ENCODE results near the gene SHROOM2.

The SHROOM2 gene

DNA sequence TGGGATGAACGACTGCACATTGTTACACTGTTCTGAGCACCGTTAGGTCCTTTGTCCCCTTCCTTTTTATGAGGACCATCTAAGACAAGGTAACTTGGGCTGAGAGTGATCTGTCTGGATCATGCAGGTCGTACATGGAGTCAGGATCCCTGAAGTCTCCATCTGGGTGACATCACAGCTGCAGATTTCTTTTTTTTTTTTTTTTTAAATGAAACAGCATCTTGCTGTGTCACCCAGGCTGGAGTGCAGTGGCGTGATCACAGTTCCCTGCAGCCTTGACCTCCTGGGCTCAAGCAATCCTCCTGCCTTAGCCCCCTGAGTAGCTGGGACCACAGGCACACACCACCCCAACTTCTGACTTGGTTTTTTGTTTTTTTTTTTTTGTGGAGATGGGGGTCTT lies 16.5 kb downstream of the SHROOM2 start:
- TF ChIP-seq, protein P1, sequence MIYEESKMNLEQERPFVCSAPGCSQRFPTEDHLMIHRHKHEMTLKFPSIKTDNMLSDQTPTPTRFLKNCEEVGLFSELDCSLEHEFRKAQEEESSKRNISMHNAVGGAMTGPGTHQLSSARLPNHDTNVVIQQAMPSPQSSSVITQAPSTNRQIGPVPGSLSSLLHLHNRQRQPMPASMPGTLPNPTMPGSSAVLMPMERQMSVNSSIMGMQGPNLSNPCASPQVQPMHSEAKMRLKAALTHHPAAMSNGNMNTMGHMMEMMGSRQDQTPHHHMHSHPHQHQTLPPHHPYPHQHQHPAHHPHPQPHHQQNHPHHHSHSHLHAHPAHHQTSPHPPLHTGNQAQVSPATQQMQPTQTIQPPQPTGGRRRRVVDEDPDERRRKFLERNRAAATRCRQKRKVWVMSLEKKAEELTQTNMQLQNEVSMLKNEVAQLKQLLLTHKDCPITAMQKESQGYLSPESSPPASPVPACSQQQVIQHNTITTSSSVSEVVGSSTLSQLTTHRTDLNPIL (CRISPR knock-in tag; IDR thresholded peaks at IDR 0.05; ENCODE audit: low read depth): no peak
- no peak for TF ChIP-seq ISL1 (CRISPR knock-in tag; IDR thresholded peaks at IDR 0.05)
- TF ChIP-seq ZFP3 (CRISPR knock-in tag; IDR thresholded peaks at IDR 0.05): no peak
- TF ChIP-seq, protein P2, sequence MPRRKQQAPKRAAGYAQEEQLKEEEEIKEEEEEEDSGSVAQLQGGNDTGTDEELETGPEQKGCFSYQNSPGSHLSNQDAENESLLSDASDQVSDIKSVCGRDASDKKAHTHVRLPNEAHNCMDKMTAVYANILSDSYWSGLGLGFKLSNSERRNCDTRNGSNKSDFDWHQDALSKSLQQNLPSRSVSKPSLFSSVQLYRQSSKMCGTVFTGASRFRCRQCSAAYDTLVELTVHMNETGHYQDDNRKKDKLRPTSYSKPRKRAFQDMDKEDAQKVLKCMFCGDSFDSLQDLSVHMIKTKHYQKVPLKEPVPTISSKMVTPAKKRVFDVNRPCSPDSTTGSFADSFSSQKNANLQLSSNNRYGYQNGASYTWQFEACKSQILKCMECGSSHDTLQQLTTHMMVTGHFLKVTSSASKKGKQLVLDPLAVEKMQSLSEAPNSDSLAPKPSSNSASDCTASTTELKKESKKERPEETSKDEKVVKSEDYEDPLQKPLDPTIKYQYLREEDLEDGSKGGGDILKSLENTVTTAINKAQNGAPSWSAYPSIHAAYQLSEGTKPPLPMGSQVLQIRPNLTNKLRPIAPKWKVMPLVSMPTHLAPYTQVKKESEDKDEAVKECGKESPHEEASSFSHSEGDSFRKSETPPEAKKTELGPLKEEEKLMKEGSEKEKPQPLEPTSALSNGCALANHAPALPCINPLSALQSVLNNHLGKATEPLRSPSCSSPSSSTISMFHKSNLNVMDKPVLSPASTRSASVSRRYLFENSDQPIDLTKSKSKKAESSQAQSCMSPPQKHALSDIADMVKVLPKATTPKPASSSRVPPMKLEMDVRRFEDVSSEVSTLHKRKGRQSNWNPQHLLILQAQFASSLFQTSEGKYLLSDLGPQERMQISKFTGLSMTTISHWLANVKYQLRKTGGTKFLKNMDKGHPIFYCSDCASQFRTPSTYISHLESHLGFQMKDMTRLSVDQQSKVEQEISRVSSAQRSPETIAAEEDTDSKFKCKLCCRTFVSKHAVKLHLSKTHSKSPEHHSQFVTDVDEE (CRISPR knock-in tag; IDR thresholded peaks at IDR 0.05): no peak
- no peak for TF ChIP-seq OSR1 (CRISPR knock-in tag; IDR thresholded peaks at IDR 0.05)
- no peak for TF ChIP-seq CSDC2 (CRISPR knock-in tag; IDR thresholded peaks at IDR 0.05)
- TF ChIP-seq ZC3H10 (CRISPR knock-in tag; IDR thresholded peaks at IDR 0.05): no peak
- TF ChIP-seq ZNF70 (CRISPR knock-in tag; IDR thresholded peaks at IDR 0.05): no peak
- no peak for TF ChIP-seq SNAI2 (CRISPR knock-in tag; IDR thresholded peaks at IDR 0.05)
- TF ChIP-seq GLIS3 (CRISPR knock-in tag; IDR thresholded peaks at IDR 0.05): no peak
- no peak for TF ChIP-seq ZNF8 (CRISPR knock-in tag; IDR thresholded peaks at IDR 0.05)
- TF ChIP-seq ZFP30 (CRISPR knock-in tag; IDR thresholded peaks at IDR 0.05): no peak
- TF ChIP-seq BACH2 (CRISPR knock-in tag; IDR thresholded peaks at IDR 0.05; ENCODE audit: borderline replicate concordance): no peak
- TF ChIP-seq ARNTL (CRISPR knock-in tag; IDR thresholded peaks at IDR 0.05; ENCODE audit: borderline replicate concordance, low read depth): no peak
- TF ChIP-seq RARB (CRISPR knock-in tag; IDR thresholded peaks at IDR 0.05): no peak
- no peak for ATAC-seq

DNA sequence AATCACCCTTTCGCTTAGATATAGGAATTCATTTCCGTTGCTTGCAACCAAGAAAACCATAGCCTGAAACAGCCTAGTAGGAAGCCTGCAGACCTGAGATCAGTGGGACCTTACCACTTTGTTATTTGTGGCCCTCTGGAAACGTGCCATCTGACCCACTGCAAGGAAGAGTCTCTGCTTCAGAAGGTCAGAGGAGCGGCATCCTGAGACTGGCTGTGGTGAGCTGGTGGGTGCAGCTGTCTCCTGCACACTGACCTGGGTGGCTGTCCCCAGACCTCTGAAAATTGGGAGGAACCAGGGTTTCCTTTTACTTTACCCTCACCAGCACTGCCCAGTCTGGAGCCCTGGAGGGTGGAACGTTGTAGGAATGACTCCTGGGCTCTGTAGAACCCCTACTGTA lies 18.2 kb downstream of the SHROOM2 start:
- TF ChIP-seq ZNF565 (CRISPR knock-in tag; conservative IDR thresholded peaks at IDR 0.05; ENCODE audit: low read depth) (no peak), ZFP30 (CRISPR knock-in tag; IDR thresholded peaks at IDR 0.05) (no peak), ESRRG (CRISPR knock-in tag; IDR thresholded peaks at IDR 0.05) (no peak), RARB (CRISPR knock-in tag; IDR thresholded peaks at IDR 0.05) (no peak), BACH2 (CRISPR knock-in tag; IDR thresholded peaks at IDR 0.05; ENCODE audit: borderline replicate concordance) (no peak), GLIS3 (CRISPR knock-in tag; IDR thresholded peaks at IDR 0.05) (no peak), ZC3H10 (CRISPR knock-in tag; IDR thresholded peaks at IDR 0.05) (no peak)
- TF ChIP-seq, protein P3, sequence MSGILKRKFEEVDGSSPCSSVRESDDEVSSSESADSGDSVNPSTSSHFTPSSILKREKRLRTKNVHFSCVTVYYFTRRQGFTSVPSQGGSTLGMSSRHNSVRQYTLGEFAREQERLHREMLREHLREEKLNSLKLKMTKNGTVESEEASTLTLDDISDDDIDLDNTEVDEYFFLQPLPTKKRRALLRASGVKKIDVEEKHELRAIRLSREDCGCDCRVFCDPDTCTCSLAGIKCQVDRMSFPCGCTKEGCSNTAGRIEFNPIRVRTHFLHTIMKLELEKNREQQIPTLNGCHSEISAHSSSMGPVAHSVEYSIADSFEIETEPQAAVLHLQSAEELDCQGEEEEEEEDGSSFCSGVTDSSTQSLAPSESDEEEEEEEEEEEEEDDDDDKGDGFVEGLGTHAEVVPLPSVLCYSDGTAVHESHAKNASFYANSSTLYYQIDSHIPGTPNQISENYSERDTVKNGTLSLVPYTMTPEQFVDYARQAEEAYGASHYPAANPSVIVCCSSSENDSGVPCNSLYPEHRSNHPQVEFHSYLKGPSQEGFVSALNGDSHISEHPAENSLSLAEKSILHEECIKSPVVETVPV (CRISPR knock-in tag; IDR thresholded peaks at IDR 0.05): no peak
- ATAC-seq: no peak

DNA sequence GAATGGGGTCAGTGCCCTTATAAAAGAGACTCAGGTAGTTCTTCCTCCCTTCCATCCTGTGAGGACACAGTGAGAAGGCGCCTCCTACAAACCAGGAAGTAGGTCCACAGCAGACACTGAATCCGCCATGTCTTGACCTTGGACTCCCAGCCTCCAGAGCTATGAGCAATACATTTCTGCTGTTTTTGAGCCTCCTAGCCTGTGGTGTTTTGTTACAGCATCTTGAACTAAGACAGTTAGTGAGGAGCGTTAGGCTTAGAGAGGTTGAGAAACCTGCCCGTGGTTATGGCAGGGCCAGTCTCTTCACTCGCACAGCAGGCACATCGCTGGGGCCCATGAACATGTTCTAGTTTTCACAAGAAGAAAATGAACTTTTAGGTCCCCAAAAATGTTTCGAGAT lies 19.7 kb downstream of the SHROOM2 start:
- TF ChIP-seq ZFP3 (CRISPR knock-in tag; IDR thresholded peaks at IDR 0.05) (no peak), ESRRG (CRISPR knock-in tag; IDR thresholded peaks at IDR 0.05) (no peak), ZFP30 (CRISPR knock-in tag; IDR thresholded peaks at IDR 0.05) (no peak), ZC3H10 (CRISPR knock-in tag; IDR thresholded peaks at IDR 0.05) (no peak), GLIS3 (CRISPR knock-in tag; IDR thresholded peaks at IDR 0.05) (no peak), ISL1 (CRISPR knock-in tag; IDR thresholded peaks at IDR 0.05) (no peak), SNAI2 (CRISPR knock-in tag; IDR thresholded peaks at IDR 0.05) (no peak), TOX (CRISPR knock-in tag; IDR thresholded peaks at IDR 0.05; ENCODE audit: borderline replicate concordance) (no peak), ARNTL (CRISPR knock-in tag; IDR thresholded peaks at IDR 0.05; ENCODE audit: borderline replicate concordance, low read depth) (no peak), CSDC2 (CRISPR knock-in tag; IDR thresholded peaks at IDR 0.05) (no peak), RARB (CRISPR knock-in tag; IDR thresholded peaks at IDR 0.05) (no peak), PPARA (CRISPR knock-in tag; IDR thresholded peaks at IDR 0.05; ENCODE audit: borderline replicate concordance) (no peak), ZNF8 (CRISPR knock-in tag; IDR thresholded peaks at IDR 0.05) (no peak)
- TF ChIP-seq, protein P3 (CRISPR knock-in tag; IDR thresholded peaks at IDR 0.05): no peak
- TF ChIP-seq, protein P4, sequence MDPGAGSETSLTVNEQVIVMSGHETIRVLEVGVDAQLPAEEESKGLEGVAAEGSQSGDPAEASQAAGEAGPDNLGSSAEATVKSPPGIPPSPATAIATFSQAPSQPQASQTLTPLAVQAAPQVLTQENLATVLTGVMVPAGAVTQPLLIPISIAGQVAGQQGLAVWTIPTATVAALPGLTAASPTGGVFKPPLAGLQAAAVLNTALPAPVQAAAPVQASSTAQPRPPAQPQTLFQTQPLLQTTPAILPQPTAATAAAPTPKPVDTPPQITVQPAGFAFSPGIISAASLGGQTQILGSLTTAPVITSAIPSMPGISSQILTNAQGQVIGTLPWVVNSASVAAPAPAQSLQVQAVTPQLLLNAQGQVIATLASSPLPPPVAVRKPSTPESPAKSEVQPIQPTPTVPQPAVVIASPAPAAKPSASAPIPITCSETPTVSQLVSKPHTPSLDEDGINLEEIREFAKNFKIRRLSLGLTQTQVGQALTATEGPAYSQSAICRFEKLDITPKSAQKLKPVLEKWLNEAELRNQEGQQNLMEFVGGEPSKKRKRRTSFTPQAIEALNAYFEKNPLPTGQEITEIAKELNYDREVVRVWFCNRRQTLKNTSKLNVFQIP (CRISPR knock-in tag; IDR thresholded peaks at IDR 0.05; ENCODE audit: borderline replicate concordance, low read depth): no peak
- TF ChIP-seq, protein P5, sequence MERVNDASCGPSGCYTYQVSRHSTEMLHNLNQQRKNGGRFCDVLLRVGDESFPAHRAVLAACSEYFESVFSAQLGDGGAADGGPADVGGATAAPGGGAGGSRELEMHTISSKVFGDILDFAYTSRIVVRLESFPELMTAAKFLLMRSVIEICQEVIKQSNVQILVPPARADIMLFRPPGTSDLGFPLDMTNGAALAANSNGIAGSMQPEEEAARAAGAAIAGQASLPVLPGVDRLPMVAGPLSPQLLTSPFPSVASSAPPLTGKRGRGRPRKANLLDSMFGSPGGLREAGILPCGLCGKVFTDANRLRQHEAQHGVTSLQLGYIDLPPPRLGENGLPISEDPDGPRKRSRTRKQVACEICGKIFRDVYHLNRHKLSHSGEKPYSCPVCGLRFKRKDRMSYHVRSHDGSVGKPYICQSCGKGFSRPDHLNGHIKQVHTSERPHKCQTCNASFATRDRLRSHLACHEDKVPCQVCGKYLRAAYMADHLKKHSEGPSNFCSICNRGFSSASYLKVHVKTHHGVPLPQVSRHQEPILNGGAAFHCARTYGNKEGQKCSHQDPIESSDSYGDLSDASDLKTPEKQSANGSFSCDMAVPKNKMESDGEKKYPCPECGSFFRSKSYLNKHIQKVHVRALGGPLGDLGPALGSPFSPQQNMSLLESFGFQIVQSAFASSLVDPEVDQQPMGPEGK (CRISPR knock-in tag; IDR thresholded peaks at IDR 0.05; ENCODE audit: borderline replicate concordance): no peak
- TF ChIP-seq, protein P1 (CRISPR knock-in tag; IDR thresholded peaks at IDR 0.05; ENCODE audit: low read depth): no peak
- ATAC-seq: no peak

Data from SK-N-SH treated with all-trans-retinoic acid at 6 μM for 48 hours (cell line).